HepG2 (cell line): Measurements from ENCODE around the gene TMEM266.

Experiments used
- ATF1 ChIP-seq: IDR thresholded peaks from 2 replicates; pipeline ENCODE4 v1.6.1; 2016; ENCODE audit warnings: mild to moderate bottlenecking, control low read depth
- CTCF ChIP-seq: sonication (generic); formaldehyde crosslinking; IDR thresholded peaks from 2 replicates; pipeline ENCODE4 v1.5.0; 2020; ENCODE audit warnings: mild to moderate bottlenecking, missing genetic modification reagents, moderate library complexity
- DDIT3 ChIP-seq: sonication (generic); formaldehyde crosslinking; IDR thresholded peaks from 2 replicates; pipeline ENCODE4 v1.4.0; 2020; ENCODE audit warnings: mild to moderate bottlenecking, missing genetic modification reagents
- HMG20A ChIP-seq: IDR thresholded peaks from 2 replicates; pipeline ENCODE4 v1.6.1; 2016; ENCODE audit warnings: borderline replicate concordance
- HMG20B ChIP-seq: conservative IDR thresholded peaks from 2 replicates; pipeline ENCODE4 v1.6.1; 2016; ENCODE audit warnings: missing genetic modification reagents, missing compliant biosample characterization
- NFE2L1 ChIP-seq: sonication (generic); formaldehyde crosslinking; IDR thresholded peaks from 2 replicates; pipeline ENCODE4 v1.4.0; 2020; ENCODE audit warnings: missing genetic modification reagents, mild to moderate bottlenecking, borderline replicate concordance
- POLR2A ChIP-seq, 2 experiments: IDR thresholded peaks; 2 replicates each; pipeline ENCODE4 v1.6.1; 2011; ENCODE audit warnings: low read depth in 2 of 2, low read length in 2 of 2, mild to moderate bottlenecking in 1 of 2, moderate library complexity in 1 of 2; ENCODE audit not compliant: insufficient read depth in 1 of 2
- PRDM15 ChIP-seq: sonication (generic); formaldehyde crosslinking; IDR thresholded peaks from 2 replicates; pipeline ENCODE4 v1.4.0; 2020; ENCODE audit warnings: missing genetic modification reagents
- ZKSCAN1 ChIP-seq: fragments of 150-350 bp; IDR thresholded peaks from 2 replicates; pipeline ENCODE4 v1.6.1; 2014; ENCODE audit warnings: low read length
- ZNF263 ChIP-seq: sonication (generic); formaldehyde crosslinking; IDR thresholded peaks from 2 replicates; pipeline ENCODE4 v1.4.0; 2020; ENCODE audit warnings: missing genetic modification reagents
- ZNF589 ChIP-seq: sonication (generic); formaldehyde crosslinking; conservative IDR thresholded peaks from 2 replicates; pipeline ENCODE4 v1.8.0; 2022; ENCODE audit warnings: mild to moderate bottlenecking, moderate library complexity, missing genetic modification reagents

GRCh38 chr15:76127880-76128279 lies 68.1 kb downstream of the TMEM266 start:
- TF ChIP-seq HMG20A (CRISPR knock-in tag) = no peak
- no peak for TF ChIP-seq ATF1 (CRISPR knock-in tag)
- TF ChIP-seq DDIT3 (CRISPR knock-in tag) = no peak
- no peak for TF ChIP-seq POLR2A (IDR thresholded peaks at IDR 0.05; ENCODE audit: insufficient read depth in 1 of 2, low read depth in 2 of 2, low read length in 2 of 2)
- no peak for TF ChIP-seq ZKSCAN1
- TF ChIP-seq CTCF = no peak
- TF ChIP-seq PRDM15 (CRISPR knock-in tag) = no peak
- TF ChIP-seq ZNF589 (CRISPR knock-in tag) = no peak
- TF ChIP-seq HMG20B = no peak
- no peak for TF ChIP-seq ZNF263 (CRISPR knock-in tag)
- no peak for TF ChIP-seq NFE2L1
